Adrenal gland (tissue), 5 donors: ENCODE measurements around the gene AGXT.

Source experiments
- POLR2A ChIP-seq, 2 donors: fragments of 450-650 bp; IDR thresholded peaks; one replicate each; pipeline ENCODE4 v1.6.1; 2017; ENCODE audit warnings: antibody characterized with exemption in 2 of 2, mild to moderate bottlenecking in 2 of 2, moderate library complexity in 1 of 2
- TF ChIP-seq, protein P1 (sequence below), 6 experiments: fragments of 450-650 bp in 4 of 6; fragments of 200-600 bp in 2 of 6; sonication (generic) in 1 of 6; IDR thresholded peaks; 1 replicate in 5 of 6; 2 replicates in 1 of 6; pipeline versions ENCODE4 v1.5.1 to v1.8.0; 2016 to 2021; ENCODE audit warnings: antibody characterized with exemption in 6 of 6, mild to moderate bottlenecking in 2 of 6, moderate library complexity in 1 of 6
- donor health status: DM: no; HTN: no; CAD: no.

- TF ChIP-seq, protein P1, sequence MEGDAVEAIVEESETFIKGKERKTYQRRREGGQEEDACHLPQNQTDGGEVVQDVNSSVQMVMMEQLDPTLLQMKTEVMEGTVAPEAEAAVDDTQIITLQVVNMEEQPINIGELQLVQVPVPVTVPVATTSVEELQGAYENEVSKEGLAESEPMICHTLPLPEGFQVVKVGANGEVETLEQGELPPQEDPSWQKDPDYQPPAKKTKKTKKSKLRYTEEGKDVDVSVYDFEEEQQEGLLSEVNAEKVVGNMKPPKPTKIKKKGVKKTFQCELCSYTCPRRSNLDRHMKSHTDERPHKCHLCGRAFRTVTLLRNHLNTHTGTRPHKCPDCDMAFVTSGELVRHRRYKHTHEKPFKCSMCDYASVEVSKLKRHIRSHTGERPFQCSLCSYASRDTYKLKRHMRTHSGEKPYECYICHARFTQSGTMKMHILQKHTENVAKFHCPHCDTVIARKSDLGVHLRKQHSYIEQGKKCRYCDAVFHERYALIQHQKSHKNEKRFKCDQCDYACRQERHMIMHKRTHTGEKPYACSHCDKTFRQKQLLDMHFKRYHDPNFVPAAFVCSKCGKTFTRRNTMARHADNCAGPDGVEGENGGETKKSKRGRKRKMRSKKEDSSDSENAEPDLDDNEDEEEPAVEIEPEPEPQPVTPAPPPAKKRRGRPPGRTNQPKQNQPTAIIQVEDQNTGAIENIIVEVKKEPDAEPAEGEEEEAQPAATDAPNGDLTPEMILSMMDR (IDR thresholded peaks at IDR 0.05) = no peak
- no peak for TF ChIP-seq POLR2A (IDR thresholded peaks at IDR 0.05)
Observed at GRCh38 chr2:240873805-240874714, 5.4 kb downstream of the AGXT start.
